NK-92 (cell line): Measurements from ENCODE around the gene SCAANT1.

Experiments used
- DNase-seq: peaks from one replicate; lab custom pipeline; 2025; ENCODE audit not compliant: unreplicated experiment; lab: John Stamatoyannopoulos, UW

Gene SCAANT1

GRCh38 chr3:63934041-63934866 is 22.1 kb upstream of the SCAANT1 start:
- no peak for DNase-seq

- DNase-seq, result no peak
These were observed 21.3 kb upstream of the SCAANT1 start for GRCh38 chr3:63933459-63933858.

GRCh38 chr3:63932509-63933212 is 20.5 kb upstream of the SCAANT1 start:
- no peak for DNase-seq

- no peak for DNase-seq
These were observed 19.1 kb upstream of the SCAANT1 start for GRCh38 chr3:63931290-63931689.

GRCh38 chr3:63927422-63928280 is 15.5 kb upstream of the SCAANT1 start:
- DNase-seq, result no peak

GRCh38 chr3:63926309-63926708 is 14.1 kb upstream of the SCAANT1 start:
- DNase-seq, result no peak

GRCh38 chr3:63922491-63923199 is 10.5 kb upstream of the SCAANT1 start:
- DNase-seq, result no peak

GRCh38 chr3:63921741-63922482 is 9.7 kb upstream of the SCAANT1 start:
- DNase-seq, result no peak

- no peak for DNase-seq
These were observed 7.8 kb upstream of the SCAANT1 start for GRCh38 chr3:63920001-63920400.

- no peak for DNase-seq
These were observed 6.1 kb upstream of the SCAANT1 start for GRCh38 chr3:63918321-63918720.

- DNase-seq, result no peak
These were observed 2.1 kb upstream of the SCAANT1 start for GRCh38 chr3:63914312-63914711.

GRCh38 chr3:63912768-63913588 is 795 bp upstream of the SCAANT1 start:
- DNase-seq, result no peak

GRCh38 chr3:63911509-63911872 is 692 bp downstream of the SCAANT1 start:
- DNase-seq, result no peak

GRCh38 chr3:63910891-63911290 is 1.3 kb downstream of the SCAANT1 start:
- DNase-seq, result no peak

- DNase-seq, result no peak
These were observed 2.2 kb downstream of the SCAANT1 start for GRCh38 chr3:63910001-63910400.

GRCh38 chr3:63909431-63909830 is 2.8 kb downstream of the SCAANT1 start:
- DNase-seq, result no peak

- no peak for DNase-seq
These were observed 3.4 kb downstream of the SCAANT1 start for GRCh38 chr3:63908776-63909175.

- no peak for DNase-seq
These were observed 4.0 kb downstream of the SCAANT1 start for GRCh38 chr3:63908081-63908736.
